ENCODE results near the gene PPP1R14C. TPM values are rescaled to one million over a fixed set of nuclear protein-coding genes. Genes with fewer than 3 reads are reported as not detected.
A peak's percentile ranks its signal among the peaks of the same experiment; 100 is the strongest.

PPP1R14C gene
- total RNA-seq, 4 donors from 2014 or later, result 34.7 to 102 (median 79.7) TPM

GRCh38 chr6:150233843-150234269, 91.0 kb downstream of the PPP1R14C start:
- no peak for TF ChIP-seq POLR2A (IDR thresholded peaks at IDR 0.05)
- no peak for TF ChIP-seq CTCF (IDR thresholded peaks at IDR 0.05)
- Histone ChIP-seq H3K27me3 (no peaks in the 10 kb centered on the region), H3K4me1 (peaks cover 25 to 27% of the 10 kb centered on the region in 2 donors), H3K9me3 (no peaks in the 10 kb centered on the region), H3K4me3 (replicated peaks in 1 of 3) (no peak overlapping the region), H3K27ac (no peak overlapping the region), H3K36me3 (no peaks in the 10 kb centered on the region)
- 91 to 95% methylated on average over 5 of the region's 5 CpGs for WGBS, 2 donors
- intact Hi-C loops (cut with DNase I), result no loop called here
- DNase-seq, result no peak

- peaks cover 25 to 26% of the 10 kb centered on the region in 2 donors for H3K4me1 ChIP-seq
- no peak for TF ChIP-seq POLR2A (IDR thresholded peaks at IDR 0.05)
- no peak for TF ChIP-seq CTCF (IDR thresholded peaks at IDR 0.05)
- H3K27ac ChIP-seq, result peak overlapping the region in 1 of 3 donors; percentile 2
- no peaks in the 10 kb centered on the region for H3K9me3 ChIP-seq
- no peaks in the 10 kb centered on the region for H3K36me3 ChIP-seq
- 91% methylated on average over 5 of the region's 5 CpGs for WGBS, 2 donors
- H3K27me3 ChIP-seq, result no peaks in the 10 kb centered on the region
- intact Hi-C loops (cut with DNase I), result no loop called here
- H3K4me3 ChIP-seq (replicated peaks in 1 of 3), result no peak overlapping the region
- DNase-seq, result no peak
Measured at GRCh38 chr6:150235218-150235617, 92.4 kb downstream of the PPP1R14C start.

GRCh38 chr6:150236114-150236513, 93.3 kb downstream of the PPP1R14C start:
- no peaks in the 10 kb centered on the region for H3K27me3 ChIP-seq
- DNase-seq, result peak in 1 of 2 donors; percentile 28
- peaks cover 25 to 26% of the 10 kb centered on the region in 2 donors for H3K4me1 ChIP-seq
- 63 to 64% methylated on average over 8 of the region's 8 CpGs for WGBS, 2 donors
- no peaks in the 10 kb centered on the region for H3K9me3 ChIP-seq
- H3K27ac ChIP-seq, result peak overlapping the region in 2 of 3 donors; percentile 12 to 39
- H3K36me3 ChIP-seq, result no peaks in the 10 kb centered on the region
- intact Hi-C loops (cut with DNase I), result no loop called here
- TF ChIP-seq POLR2A (IDR thresholded peaks at IDR 0.05) (no peak), CTCF (IDR thresholded peaks at IDR 0.05) (no peak)
- H3K4me3 ChIP-seq (replicated peaks in 1 of 3), result no peak overlapping the region

GRCh38 chr6:150236544-150236943, 93.7 kb downstream of the PPP1R14C start:
- no peak overlapping the region for H3K4me3 ChIP-seq (replicated peaks in 1 of 3)
- peak in 1 of 2 donors; percentile 19 for TF ChIP-seq POLR2A (IDR thresholded peaks at IDR 0.05)
- TF ChIP-seq CTCF (IDR thresholded peaks at IDR 0.05), result no peak
- no peaks in the 10 kb centered on the region for H3K27me3 ChIP-seq
- peaks cover 25 to 26% of the 10 kb centered on the region in 2 donors for H3K4me1 ChIP-seq
- H3K36me3 ChIP-seq, result no peaks in the 10 kb centered on the region
- 42 to 46% methylated on average over 9 of the region's 9 CpGs for WGBS, 2 donors
- intact Hi-C loops (cut with DNase I), result no loop called here
- peak overlapping the region in 2 of 3 donors; percentile 51 to 52 for H3K27ac ChIP-seq
- H3K9me3 ChIP-seq, result no peaks in the 10 kb centered on the region
- DNase-seq, result peak; percentile 93

- DNase-seq, result no peak
- H3K27ac ChIP-seq, result peak overlapping the region in 2 of 3 donors; percentile 8 to 47
- H3K36me3 ChIP-seq, result no peaks in the 10 kb centered on the region
- no peak overlapping the region for H3K4me3 ChIP-seq (replicated peaks in 1 of 3)
- no peaks in the 10 kb centered on the region for H3K27me3 ChIP-seq
- TF ChIP-seq POLR2A (IDR thresholded peaks at IDR 0.05) (no peak), CTCF (IDR thresholded peaks at IDR 0.05) (no peak)
- no peaks in the 10 kb centered on the region for H3K9me3 ChIP-seq
- 92 to 94% methylated on average over 3 of the region's 3 CpGs for WGBS, 2 donors
- intact Hi-C loops (cut with DNase I), result no loop called here
- H3K4me1 ChIP-seq, result peaks cover 25 to 26% of the 10 kb centered on the region in 2 donors
Measured at GRCh38 chr6:150237626-150238025, 94.8 kb downstream of the PPP1R14C start.
